Activated T-cell treated with anti-CD3 and anti-CD28 coated beads for 48 hours (primary cell): Measurements from ENCODE around the gene PKDCC.
A peak's percentile ranks its signal among the peaks of the same experiment; 100 is the strongest.

Experiments
- DNase-seq: peaks from one replicate; pipeline ENCODE4 v3.0.0-alpha.2; 2020; ENCODE audit warnings: low read depth

Gene PKDCC

DNA sequence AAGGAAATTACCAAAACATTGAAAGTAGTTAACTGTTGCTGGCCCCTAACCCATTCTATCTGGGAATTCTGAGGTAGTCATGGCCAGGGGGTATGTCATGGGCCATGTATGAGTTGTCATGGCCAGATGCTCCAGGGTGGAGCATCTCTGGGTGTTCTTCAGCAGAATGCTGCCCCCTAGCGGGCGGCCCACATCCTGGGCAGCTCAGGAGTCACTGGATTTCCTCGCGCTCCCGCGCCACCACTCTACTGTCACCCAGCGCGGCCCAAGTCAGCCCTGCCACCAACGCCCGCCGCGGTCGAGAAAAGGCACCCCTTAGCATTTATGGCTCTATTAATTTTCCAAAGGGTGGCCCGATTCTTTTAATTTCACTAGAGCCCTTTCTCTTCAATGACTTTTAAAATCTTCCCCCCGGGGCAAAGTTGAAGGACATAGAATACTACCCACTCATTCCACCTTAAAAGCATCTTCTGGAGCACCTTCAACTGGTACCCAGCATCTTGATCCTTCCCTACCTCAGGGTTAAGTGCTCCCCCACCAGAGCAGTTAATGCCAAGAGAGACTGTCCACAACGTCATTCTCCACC is 41.6 kb downstream of the PKDCC start:
- DNase-seq, result peak; percentile 62

DNA sequence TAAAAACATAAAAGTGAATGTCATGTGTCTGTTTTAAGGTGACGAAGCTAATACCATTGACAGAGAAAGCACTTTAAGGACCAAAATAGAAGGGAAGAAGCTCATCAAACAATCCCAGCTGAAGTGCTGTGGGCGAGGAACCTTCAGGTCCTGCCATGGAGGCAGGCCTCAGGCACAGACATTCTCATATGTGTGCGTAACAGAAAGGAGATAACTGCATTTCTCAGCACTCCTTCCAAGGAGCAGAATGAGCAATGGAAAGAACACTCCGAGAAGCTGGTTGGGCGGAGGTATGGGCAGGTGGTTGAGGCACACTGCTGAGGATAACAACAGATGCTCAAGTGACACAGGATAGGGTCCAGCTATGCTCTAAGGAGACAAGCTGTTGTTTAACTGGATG is 42.4 kb downstream of the PKDCC start:
- no peak for DNase-seq

DNA sequence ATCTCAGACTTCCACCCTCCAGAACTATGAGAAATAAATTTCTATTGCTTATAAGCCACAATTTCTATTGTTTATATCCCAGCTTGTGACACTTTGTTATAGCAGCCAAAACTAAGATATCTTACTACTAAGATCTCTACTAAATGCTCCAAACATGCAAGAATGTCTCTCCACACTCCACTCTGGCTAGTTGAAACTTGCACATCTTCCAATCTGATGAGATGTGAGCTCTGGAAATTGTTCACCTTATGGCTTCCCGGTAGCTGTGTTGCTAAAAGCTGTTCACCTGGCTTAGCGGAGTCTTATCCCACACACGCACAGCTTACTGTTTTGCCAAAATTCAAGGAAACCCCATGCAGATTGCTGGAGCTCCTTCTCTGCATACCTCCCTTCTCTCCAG is 43.9 kb downstream of the PKDCC start:
- DNase-seq, result no peak

DNA sequence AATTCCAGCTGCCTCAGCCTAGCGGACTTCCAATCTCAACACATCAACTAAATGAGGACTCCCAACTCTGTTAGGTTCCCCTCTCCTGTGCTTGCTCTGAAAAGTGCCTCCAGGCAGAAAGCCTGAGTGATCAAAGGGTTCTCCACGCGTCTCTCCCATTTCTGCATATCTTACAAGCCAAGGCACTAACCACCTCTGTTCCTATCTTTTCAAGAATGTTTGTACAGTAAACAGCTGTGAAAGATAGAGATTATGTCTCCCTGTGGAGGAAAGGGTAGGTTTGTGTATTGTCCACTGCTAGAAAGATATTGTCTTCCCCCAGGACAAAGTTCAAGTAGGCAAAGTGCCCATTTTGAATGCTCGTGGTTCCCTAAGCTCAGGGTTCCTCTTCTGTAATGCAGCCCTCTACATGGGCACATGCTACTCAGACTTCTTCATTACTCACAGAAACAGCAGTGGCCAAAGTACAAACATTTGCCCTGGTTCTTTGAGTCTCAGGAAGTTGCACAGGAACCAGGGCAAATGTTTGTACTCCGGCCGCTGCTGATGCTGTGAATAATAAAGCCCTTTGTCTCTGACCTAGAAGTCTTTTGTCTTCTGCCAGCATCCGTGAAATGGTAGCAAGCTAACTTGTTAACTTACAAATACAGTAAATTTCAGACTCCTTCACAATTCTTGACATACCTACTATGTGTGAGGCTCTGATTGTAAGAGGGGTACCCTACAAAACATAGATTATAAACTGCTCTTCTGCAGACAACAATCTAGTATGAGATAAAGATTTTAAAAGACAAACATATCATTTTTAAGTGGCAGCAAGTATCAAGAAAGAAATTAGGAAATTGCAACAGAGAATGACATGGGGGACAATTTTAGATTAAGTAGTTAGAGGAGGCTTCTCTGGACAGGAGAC is 44.5 kb downstream of the PKDCC start:
- DNase-seq, result no peak

DNA sequence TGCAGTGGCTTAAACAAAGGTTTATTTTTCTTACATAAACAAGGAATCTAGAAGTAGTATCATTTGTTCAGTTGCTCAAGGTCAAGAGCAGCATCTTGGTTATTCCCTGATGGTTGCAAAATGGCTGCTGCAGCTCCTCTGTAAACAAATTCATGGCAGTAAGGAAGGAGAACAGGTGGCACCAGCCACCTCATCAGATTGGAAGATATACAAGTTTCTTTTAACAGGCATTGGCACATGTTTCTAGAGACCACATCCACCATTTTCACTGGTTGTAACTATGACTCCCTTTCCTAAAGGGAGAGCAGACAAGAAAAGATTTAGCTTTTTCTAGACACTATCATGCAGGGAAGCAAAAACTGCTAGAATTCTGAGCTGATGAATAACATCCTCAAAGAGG is 46.3 kb downstream of the PKDCC start:
- DNase-seq, result no peak

DNA sequence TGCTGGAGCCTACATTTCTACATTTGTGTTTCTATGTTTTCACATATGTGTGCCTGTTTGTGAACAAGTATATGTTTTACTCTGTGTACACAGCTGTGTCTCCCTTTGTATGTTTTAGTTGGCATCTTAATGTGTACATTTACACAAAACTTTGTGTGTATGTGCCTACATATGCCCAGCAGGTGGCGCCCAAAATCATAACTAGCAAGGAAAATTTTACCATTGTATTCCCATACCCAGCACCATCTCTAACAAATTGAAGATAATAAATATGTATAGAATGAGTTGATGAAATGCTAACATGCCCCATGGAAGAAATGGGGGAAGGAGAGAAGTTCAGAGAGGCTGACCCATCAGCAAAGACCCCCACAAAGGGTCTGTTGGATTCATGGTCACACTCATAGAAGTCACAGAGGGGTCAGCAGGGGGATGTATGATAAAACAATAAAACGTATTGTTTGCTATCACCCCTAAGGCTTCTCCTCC is 48.1 kb downstream of the PKDCC start:
- DNase-seq, result peak; percentile 36

DNA sequence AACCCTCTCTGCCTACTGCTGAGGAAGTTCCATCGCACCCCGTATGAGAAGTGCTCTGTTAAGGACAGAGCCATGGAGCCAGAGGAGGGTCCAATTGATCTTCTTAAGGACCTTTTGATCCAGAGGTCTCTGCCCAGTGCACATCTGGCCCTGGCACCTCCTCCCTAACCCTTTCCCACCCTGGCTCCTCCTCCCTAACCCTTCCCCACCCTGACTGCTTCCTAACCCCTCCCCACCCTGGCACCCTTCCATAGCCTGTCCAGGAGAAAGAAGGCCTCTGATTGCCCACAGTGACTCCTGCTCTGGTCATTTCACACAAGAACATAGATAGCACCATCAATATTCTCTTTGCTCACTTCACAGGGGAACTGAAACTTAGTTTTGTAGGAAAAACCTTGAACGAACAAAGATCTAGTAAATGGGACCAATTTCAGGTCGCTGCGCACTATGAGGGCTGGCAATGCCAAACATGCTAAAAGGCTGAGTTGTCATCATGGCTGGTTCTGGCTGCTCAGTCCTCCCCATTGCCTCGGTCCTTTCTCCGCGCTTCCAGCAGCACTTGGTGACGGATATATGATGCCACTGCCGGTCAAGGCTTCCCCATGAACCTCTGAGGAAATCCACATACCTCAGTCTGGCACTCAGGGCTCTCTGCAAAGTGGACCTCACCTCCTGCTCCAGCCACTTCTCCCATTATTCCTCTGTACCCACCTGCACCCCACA is 49.2 kb downstream of the PKDCC start:
- DNase-seq, result no peak

DNA sequence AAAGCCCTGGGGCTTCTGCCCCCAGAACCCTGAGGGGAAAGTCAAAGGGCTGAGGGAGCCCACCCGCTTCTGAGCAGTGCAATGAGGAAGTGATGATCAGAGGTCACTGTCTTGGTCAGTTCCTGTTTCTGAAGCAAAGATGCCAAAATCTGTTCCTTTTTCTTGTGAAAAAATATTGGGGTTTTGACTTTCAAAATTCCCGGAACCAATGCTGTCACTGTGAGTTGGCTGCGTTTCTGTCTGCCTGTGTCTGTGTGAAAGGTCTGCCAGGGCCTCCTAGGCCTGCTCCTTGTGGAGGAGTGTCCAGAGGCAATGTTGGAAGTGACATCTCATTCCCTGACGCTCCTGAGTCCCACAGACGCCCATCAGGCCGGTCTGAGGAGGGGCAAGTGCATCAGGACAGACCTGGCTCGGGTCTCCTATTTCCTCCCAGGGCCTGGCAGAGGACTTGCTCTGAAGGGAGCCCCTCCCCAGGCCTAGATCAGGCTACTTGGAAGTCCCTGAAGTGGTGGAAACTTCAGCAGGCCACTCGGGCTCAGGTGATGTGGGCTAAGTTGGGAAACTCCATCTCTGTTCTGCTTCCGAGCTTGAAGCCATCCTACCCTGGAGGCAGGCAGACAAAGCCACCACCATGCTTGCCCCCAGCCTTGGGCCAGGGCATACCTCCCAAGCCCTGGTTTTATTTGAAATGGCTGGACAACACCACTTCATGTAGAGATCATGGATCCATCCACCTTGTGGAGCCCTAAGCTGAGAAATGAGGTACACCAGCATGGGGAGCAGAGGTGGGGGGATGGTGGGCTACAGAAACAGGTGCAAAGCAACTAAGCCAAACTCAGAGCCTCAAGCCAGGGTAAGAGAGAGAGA is 51.0 kb downstream of the PKDCC start:
- no peak for DNase-seq

DNA sequence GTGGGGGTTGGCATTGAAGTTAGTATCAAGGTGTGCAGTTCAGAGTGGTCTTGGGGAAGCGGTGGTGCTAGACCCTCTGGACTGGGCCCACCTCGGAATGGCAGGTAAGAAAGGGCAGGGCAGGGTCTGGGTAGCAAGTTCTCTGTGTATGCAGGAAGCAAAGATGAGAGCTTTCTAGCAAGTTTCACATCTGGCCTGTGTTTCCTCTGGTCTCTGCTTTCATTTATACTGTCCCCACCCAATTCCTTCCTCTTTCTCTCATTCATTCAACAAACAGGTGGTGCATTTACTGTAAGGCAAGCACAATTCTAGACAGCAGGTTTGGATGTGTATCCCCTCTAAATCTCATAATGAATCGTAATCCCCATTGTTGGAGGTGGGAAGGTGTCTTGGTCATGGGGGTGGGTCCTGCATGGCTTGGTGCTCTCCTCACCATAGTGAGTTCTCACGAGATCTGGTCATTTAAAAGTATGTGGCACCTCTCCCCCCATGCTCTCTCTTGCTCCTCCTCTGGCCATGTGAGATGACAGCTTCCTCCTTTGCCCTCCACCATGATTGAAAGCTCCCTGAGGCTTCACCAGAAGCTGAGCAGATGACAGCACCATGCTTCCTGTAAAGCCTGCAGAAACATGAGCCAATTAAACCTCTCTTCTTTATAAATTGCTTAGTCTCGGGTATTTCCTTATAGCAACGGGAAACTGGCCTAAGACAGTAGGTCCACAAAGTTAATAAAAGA is 51.8 kb downstream of the PKDCC start:
- no peak for DNase-seq

DNA sequence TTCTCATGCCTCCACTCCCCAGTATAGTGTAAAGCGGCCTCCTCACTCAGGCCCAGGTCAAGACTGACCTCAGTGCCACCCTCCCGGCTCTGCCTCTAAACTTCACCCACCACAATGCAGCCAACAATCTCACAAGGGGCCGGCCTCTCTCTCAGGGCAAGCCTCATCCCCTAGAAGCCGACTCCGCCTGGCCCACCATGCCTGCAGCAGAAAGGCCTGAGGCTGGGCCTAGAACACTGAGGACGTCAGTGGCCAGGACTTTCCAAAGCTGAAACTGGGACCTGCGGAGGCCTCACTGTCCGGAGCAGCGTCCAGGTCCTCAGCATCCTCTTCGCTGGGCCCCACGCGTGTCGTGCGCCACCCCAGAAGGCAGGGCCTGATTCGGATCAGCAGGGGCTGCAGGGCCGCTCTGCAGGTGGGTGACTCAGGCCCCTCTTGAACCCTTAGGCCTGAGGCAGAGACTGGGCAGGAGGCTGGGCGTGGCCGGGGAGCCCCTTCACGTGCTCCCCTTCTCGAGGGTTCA is 52.9 kb downstream of the PKDCC start:
- no peak for DNase-seq

DNA sequence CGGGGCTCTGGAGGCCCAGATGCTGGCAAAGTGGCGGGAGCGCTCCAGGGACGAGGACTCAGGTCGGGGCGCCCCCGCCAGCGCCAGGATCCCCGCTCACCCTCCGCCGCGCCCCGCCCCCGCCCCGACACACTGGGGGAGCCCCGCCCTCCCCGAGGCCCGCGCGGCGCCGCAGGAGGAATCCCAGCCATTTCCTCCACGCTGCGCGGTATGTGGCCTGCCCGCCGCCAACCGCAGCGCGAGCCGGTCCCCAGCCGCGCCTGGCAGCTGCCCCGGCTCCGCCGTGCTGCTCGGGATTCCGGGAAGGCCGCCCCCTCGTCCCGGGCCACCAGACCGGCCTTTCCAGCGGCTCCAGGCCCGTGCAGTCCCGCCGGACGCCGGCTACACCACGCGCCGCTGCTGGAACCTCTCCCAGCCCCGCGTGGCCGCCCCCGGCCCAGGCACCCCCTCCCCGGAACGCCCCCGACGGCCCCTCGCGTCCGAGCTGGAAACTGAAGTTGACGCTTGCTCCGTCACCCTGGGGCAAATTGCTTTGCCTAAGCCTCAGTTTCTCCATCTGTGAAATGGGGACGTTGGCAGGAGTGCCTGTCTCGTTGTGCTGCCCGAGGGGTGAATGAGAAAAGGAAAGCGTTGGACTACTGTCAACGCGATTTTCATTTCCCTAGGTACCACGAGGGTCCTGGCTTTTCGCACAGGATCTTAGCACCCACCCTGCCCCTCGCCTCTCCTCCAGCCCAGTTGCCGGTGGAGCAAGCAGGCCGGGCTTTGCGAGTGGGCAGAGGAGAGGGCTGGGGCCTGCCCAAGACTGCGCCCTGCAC is 53.6 kb downstream of the PKDCC start:
- peak; percentile 45 for DNase-seq

DNA sequence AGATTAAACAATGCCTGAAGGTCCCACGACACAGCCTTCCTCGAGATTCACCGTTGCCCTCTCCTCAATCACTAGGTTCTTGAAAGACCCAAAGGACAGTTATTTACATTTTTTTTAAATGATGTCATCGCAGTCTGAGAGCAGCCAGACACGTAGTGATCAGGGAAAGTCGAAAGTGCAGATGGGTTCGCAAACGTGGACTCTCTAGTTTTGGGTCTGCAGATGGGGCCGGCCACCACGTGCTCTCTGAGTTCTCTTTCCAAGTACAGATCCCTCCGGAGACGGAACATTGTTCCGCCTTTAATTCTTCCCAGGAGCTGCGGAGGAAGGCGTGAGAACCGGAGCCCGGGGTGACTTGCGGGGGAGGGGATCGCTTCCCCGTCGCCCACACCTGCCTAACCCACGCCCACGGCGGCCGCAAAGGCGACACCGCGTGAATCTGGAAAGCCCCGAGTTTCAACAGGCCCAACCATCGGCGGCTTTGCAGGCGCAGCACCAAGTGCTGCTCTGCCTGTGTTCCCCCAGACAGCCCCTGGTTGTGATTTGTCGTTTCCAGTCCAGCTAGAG is 54.3 kb downstream of the PKDCC start:
- peak; percentile 75 for DNase-seq

DNA sequence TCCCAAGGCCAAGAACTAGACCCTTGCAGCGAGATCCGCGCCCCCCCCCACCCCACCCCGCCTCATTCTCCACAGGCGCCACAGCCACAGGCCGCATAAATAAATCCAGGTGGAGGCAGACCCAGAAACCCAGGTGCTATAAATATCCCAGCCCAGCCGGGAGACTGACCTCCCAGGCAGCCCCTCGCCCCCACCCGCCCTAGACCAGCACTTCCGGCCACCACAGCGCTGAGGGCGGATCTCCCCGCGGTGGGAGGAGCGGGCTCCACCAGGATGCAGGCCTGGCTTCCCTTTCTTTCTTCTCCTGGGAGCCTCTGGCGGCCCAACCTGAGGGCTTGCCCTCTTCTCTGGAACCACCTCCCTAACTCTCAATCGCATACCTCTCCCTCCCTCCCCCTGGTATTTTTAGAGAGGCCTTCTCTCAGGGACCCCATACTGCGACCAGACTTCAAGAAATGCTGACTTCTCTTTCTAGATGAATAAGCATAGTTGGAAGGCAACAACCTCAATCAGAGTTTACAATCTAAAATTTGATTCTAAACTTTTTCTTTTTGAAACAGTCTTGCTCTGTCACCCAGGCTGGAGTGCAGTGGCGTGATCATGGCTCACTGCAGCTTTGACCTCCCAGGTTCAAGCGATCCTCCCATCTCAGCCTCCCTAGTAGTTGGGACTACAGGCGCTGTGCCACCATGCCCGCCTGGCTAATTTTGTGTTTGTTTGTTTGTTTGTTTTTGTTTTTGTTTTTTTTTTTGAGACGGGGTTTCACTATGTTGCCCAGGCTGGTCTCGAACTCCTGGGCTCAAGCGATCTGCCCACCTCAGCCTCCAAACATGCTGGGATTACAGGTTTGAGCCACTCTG is 55.0 kb downstream of the PKDCC start:
- DNase-seq, result peak; percentile 36

DNA sequence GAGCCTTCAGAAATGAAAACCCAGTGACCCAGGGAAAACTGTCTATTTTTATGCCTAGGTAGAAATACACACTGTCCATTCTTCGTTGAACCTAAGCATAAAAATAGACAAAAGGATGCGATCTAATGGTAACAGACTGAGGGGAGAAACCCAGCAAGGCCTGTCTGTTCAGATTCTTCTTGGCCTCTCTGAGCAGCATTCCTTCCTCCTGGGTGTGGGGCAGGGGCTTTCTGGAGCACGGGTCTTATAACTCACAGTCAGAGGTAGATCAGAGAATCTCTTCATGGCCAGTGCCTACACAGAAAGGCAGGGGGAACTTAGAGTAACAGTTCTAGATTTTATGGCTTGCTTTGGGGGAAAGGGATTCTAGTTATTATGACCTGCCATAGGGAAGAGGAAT is 56.0 kb downstream of the PKDCC start:
- no peak for DNase-seq

DNA sequence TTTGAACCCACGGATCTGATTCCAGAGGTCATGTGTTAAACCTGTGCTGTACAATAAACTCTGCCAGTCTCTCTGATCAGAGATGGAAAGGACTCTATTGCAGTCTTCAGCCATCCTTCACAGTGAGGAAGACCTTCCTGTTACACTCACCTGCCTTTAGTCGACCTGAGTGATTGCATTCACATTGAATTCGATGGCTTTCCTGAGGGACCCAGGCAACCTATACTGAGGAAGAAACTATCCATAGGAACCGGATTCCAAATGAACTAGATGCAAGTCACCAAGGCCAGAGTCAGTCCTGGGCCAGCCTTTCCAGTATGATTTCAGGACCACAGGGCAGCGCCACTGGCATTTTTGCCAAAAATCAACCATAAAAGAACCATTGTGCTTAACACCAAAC is 56.8 kb downstream of the PKDCC start:
- DNase-seq, result no peak

DNA sequence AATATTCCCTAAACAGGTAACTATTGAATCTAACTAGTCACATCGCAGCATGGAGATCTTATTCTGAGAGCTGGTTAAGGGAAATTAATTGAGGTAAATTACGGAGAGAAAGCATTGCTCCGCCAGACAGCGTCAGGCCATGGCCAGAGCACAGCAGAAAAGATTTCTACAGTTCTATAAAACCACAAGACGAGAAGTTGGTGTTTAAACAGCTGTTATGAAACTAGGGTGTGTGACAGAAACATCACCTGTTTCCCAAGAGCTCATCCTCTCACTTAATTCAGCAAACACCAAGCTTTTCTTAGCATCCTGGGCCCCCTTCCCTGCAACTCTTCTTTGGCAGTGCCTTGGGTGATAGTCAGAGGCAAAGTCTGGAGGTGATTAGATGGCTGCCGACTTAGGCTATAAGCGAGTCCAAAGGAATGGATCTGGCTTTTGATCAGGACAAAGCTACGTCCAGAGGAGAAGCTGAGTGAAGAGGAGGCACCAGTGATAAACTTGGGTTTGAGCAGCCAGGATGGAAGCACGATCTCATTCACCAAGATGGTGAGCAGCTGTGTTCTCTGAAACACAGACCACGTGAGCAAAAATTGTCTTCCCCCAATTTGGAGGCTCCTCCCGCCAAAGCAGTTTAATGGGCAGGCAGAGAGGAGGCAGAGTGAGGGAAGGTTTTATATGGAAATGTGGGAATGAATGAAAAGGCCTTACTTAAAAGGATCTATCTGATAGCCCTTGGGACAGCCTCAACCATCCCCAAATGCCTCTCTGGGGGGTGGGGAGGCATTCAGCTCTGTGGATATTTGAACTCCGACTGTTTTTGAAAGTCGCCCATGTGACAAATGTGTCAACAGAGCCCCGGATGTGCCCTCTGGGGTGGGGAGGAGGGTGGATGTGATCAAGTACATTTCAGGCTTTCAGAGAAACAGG is 57.8 kb downstream of the PKDCC start:
- peak; percentile 50 for DNase-seq

DNA sequence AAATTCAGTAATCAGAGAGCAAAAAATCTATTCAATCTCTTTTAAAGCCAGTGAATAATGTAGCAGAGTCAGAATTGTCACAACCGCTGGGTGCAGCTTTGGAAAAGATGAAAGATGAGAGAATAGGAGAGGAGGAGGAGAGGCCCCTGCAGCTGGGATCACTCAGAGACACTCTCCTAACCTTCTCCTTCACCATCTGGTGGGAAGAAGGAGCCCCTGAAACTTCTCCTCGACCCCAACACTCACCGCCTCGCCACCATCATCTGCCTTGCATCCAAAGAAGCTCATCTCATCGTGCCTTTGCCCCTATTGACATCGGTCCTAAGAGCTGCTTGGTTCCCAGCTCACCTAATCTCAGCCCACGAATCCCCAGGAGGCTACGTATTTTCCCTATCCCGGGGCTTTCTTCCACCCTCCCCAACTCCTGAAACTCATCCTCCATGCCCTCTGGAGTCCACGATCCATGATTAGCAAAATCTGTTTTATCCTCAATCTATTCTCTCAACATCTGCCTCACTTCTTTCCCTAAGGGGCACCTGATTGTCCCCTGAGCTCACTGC is 58.5 kb downstream of the PKDCC start:
- no peak for DNase-seq
